Measurements from ENCODE around the gene FRYL.

DNA sequence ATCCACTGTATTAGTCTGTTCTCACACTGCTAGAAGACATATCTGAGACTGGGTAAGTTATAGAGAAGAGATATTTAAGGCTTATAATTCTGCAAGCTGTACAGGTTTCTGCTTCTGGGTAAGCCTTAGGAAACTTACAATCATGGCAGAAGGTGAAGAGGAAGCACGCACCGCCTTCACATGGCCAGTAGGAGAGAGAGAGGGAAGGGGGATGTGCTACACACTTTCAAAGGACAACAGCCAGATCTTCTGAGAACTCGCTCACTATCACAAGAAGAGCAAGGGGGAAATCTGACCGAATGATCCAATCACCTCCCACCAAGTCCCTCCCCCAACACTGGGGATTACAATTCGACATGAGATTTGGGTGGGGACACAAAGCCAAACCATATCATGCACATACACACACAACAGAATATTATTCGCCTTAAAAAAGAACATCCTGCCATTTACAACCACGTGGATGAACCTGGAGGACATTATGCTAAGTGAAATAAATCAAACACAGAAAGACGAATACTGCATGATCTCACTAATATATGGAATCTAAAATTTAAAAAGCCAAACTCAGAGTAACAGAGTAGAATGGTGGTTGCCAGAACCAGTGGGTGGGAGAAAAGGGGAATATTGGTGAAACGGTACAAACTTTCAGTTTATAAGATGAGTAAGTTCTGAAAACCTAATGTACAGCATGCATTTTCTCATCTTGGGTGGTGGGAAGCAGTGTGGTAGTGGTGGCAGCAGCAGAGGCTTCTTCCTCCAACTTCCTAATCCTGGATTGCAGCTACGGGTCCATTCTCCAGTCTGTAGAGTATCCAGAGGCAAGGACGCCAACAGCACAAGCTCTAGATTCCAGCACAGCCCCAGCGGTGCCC, 12.8 kb downstream of the FRYL start:
- no peak for TF ChIP-seq FOXP2 (optimal IDR thresholded peaks at IDR 0.05; ENCODE audit: borderline replicate concordance, extremely low read depth, extremely low read length, insufficient read depth)
- no peak for TF ChIP-seq POLR2AphosphoS5 (IDR thresholded peaks at IDR 0.05; ENCODE audit: low read depth, low read length)
- TF ChIP-seq SIN3A (IDR thresholded peaks at IDR 0.05; ENCODE audit: borderline replicate concordance, insufficient read depth, low read length), result no peak
